Stimulated activated naive CD8-positive, alpha-beta T cell treated with anti-CD3 and anti-CD28 coated beads, Interleukin-15, amount 100 ng/mL, for 72 hours (primary cell): ENCODE data around the gene ANO1.

ENCODE experiments used
- ATAC-seq: fragments of 150-1000 bp; cut with Tn5 transposase; 2 replicates; pipeline ENCODE4 v1.10.0; 2021; ENCODE audit warnings: mild to moderate bottlenecking, moderate library complexity
- DNase-seq, 2 donors: peaks; one replicate each; pipeline ENCODE4 v3.0.0; 2021 to 2022
- H3K27ac Mint-ChIP-seq, 2 donors: one replicate each; pipeline ENCODE4 v1.8.0; 2022; ENCODE audit warnings: mild to moderate bottlenecking in 2 of 2, mixed read lengths in 2 of 2, moderate library complexity in 2 of 2
- H3K27me3 Mint-ChIP-seq: one replicate; pipeline ENCODE4 v1.8.0; 2022; ENCODE audit warnings: mixed read lengths
- H3K4me1 Mint-ChIP-seq: one replicate; pipeline ENCODE4 v1.8.0; 2022; ENCODE audit warnings: mild to moderate bottlenecking, mixed read lengths
- H3K4me3 Mint-ChIP-seq, 2 donors: one replicate each; pipeline ENCODE4 v1.8.0; 2022; ENCODE audit warnings: mild to moderate bottlenecking in 2 of 2, mixed read lengths in 2 of 2, moderate library complexity in 1 of 2
- H3K9me3 Mint-ChIP-seq, 2 donors: one replicate each; pipeline ENCODE4 v1.8.0; 2022; ENCODE audit warnings: mixed read lengths in 2 of 2

Gene ANO1

GRCh38 chr11:70107756-70108155 is 29.6 kb downstream of the ANO1 start:
- DNase-seq (no peak), ATAC-seq (no peak)
- no peak overlapping the region for H3K4me3 Mint-ChIP-seq
- H3K4me1 Mint-ChIP-seq: peaks cover 16% of the 10 kb centered on the region
- peaks cover 38% of the 10 kb centered on the region for H3K27me3 Mint-ChIP-seq
- H3K9me3 Mint-ChIP-seq: no peaks in the 10 kb centered on the region
- H3K27ac Mint-ChIP-seq: peak overlapping the region in 1 of 2 donors; percentile 12

DNA sequence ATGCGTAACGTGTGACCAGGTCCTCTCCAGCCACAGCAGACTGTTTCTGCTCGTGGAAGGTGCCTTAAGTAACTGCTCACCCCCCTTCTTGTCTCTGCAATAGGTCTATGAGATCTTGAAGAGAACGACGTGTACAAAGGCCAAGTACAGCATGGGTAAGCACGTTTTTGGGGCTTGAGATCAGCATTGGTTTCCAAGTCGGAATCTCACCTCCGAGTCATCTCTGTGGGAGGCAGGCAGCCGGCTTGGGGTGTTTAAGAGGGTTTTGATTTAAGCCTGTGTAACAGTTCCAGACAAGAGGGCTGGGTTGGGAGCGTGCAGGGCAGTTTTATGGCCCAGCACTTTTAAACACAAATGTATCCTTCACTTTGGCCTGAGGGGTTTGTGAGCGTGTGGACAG is 30.1 kb downstream of the ANO1 start:
- Mint-ChIP-seq H3K27ac (peak overlapping the region in 1 of 2 donors; percentile 78), H3K4me1 (peaks cover 16% of the 10 kb centered on the region), H3K4me3 (no peak overlapping the region), H3K27me3 (peaks cover 41% of the 10 kb centered on the region), H3K9me3 (no peaks in the 10 kb centered on the region)
- no peak for DNase-seq
- no peak for ATAC-seq

DNA sequence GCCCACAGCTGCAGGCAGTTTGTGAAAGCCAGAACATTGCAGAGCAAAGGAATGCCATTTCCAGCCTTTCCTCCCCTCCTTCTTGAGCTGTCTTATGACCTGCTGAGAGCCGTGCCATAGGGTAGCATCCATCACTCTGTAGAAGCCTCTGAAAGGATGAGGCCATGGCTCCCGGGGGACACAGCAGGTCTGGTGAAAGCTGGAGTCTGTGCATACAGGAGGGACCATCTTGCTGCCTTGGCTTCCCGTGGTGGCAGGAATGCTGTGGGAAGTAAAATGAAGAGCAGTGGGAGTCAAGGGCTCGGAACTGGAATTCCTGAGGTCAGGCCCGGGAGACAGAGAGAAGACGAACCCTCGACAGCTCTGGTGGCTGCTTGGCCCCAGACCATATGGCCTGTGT is 30.9 kb downstream of the ANO1 start:
- ATAC-seq (no peak), DNase-seq (no peak)
- no peaks in the 10 kb centered on the region for H3K9me3 Mint-ChIP-seq
- peaks cover 40% of the 10 kb centered on the region for H3K27me3 Mint-ChIP-seq
- H3K4me3 Mint-ChIP-seq: no peak overlapping the region
- H3K27ac Mint-ChIP-seq: no peak overlapping the region
- H3K4me1 Mint-ChIP-seq: peaks cover 16% of the 10 kb centered on the region

DNA sequence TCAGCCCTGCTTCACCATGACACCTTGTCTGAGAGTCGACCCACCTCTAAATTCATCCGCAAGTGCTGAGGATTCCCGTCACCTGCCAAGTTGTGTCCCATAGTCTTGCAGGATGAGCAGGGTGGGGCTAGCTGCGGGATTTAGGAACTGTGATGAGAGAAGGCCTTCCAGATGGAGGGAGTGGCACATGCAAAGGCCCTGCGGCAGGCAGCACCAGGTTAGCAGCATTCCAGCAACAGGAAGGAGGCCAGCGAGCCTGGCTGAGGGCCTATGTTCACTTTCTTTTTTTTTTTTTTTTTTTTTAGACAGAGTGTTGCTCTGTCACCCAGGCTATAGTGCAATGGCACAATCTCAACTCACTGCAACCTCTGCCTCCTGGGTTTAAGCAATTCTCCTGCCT is 31.8 kb downstream of the ANO1 start:
- DNase-seq (no peak), ATAC-seq (no peak)
- H3K9me3 Mint-ChIP-seq: no peaks in the 10 kb centered on the region
- H3K27ac Mint-ChIP-seq: no peak overlapping the region
- H3K4me1 Mint-ChIP-seq: peaks cover 16% of the 10 kb centered on the region
- no peak overlapping the region for H3K4me3 Mint-ChIP-seq
- peaks cover 31% of the 10 kb centered on the region for H3K27me3 Mint-ChIP-seq

- ATAC-seq: no peak
- Mint-ChIP-seq H3K27me3 (peaks cover 31% of the 10 kb centered on the region), H3K4me3 (no peak overlapping the region), H3K9me3 (no peaks in the 10 kb centered on the region), H3K4me1 (peaks cover 16% of the 10 kb centered on the region), H3K27ac (no peak overlapping the region)
- no peak for DNase-seq
These were observed 32.5 kb downstream of the ANO1 start for GRCh38 chr11:70110538-70111055.

DNA sequence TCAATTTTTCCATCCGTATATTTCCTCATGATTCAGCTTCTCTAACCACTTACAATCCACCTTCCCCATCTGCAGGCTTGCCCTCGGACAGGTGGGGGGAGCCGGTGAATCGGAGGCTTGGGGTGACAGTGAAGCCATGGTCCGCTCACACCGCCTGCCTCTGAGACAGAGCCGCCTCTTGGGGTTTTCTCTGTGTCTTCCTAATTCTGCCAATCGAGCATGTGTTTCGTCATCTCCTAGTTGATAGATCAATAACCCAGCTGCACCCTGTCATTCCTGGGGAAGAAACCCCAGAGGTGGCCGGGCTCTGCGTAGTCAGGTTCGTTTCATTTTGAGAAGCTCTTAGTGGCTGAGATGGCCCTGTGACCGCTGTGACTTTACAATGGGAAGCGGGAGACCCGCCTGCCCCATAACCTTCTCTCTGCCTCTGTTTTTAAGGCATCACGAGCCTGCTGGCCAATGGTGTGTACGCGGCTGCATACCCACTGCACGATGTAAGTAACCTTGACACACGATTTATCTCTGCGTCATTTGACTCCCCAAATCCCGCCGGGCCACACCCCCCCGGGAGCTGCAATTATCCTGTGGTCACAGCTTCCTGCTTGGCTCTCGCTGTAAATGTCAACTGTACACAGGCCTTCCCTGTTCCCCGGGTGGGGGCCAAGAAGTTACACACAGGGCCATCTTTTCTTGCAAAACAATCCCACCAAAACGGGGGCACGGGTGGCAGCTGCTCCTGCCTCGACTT is 33.3 kb downstream of the ANO1 start:
- Mint-ChIP-seq H3K4me3 (peak overlapping the region in 1 of 2 donors; percentile 25), H3K27me3 (peaks cover 39% of the 10 kb centered on the region), H3K4me1 (peaks cover 16% of the 10 kb centered on the region), H3K9me3 (no peaks in the 10 kb centered on the region), H3K27ac (peak overlapping the region in 1 of 2 donors; percentile 65)
- DNase-seq: no peak
- no peak for ATAC-seq

DNA sequence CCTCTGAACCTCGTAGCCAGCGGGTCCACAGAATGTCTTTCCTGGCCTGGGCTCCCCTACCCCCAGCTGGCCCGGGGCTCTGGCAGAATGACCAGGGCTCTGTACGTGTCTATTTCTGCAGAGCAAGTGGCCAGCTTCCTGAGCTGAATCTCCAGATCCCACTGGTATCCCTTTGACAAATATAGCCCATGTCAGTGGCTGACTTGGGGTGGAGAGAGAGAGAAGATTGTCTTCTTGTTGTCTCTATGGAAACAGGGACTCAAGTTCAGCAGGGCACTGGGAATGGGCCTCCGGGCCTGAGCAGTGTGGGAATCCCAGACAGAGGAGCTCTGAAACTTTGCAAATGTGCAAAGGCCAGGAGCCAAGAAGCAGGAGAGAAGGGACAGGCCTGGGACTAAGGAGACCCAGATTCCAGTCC is 33.9 kb downstream of the ANO1 start:
- H3K4me3 Mint-ChIP-seq: peak overlapping the region in 1 of 2 donors; percentile 25
- H3K9me3 Mint-ChIP-seq: no peaks in the 10 kb centered on the region
- peaks cover 38% of the 10 kb centered on the region for H3K27me3 Mint-ChIP-seq
- H3K4me1 Mint-ChIP-seq: peaks cover 16% of the 10 kb centered on the region
- H3K27ac Mint-ChIP-seq: peak overlapping the region in 1 of 2 donors; percentile 65
- DNase-seq: no peak
- ATAC-seq: no peak

- H3K4me1 Mint-ChIP-seq: peaks cover 16% of the 10 kb centered on the region
These were observed 35.7 kb downstream of the ANO1 start for GRCh38 chr11:70113801-70114200.

GRCh38 chr11:70115778-70116177 is 37.7 kb downstream of the ANO1 start:
- H3K27me3 Mint-ChIP-seq: peaks cover 54% of the 10 kb centered on the region
- no peak for DNase-seq
- peaks cover 18 to 21% of the 10 kb centered on the region in 2 donors for H3K9me3 Mint-ChIP-seq
- no peak overlapping the region for H3K27ac Mint-ChIP-seq
- H3K4me3 Mint-ChIP-seq: no peak overlapping the region
- peaks cover 13% of the 10 kb centered on the region for H3K4me1 Mint-ChIP-seq
- no peak for ATAC-seq

More at GRCh38 chr11:70113801-70114200, 35.7 kb downstream of the ANO1 start:
- no peak overlapping the region for H3K27ac Mint-ChIP-seq
- H3K9me3 Mint-ChIP-seq: peaks cover 7 to 9% of the 10 kb centered on the region in 2 donors
- DNase-seq (no peak), ATAC-seq (no peak)
- no peak overlapping the region for H3K4me3 Mint-ChIP-seq
- peaks cover 45% of the 10 kb centered on the region for H3K27me3 Mint-ChIP-seq

DNA sequence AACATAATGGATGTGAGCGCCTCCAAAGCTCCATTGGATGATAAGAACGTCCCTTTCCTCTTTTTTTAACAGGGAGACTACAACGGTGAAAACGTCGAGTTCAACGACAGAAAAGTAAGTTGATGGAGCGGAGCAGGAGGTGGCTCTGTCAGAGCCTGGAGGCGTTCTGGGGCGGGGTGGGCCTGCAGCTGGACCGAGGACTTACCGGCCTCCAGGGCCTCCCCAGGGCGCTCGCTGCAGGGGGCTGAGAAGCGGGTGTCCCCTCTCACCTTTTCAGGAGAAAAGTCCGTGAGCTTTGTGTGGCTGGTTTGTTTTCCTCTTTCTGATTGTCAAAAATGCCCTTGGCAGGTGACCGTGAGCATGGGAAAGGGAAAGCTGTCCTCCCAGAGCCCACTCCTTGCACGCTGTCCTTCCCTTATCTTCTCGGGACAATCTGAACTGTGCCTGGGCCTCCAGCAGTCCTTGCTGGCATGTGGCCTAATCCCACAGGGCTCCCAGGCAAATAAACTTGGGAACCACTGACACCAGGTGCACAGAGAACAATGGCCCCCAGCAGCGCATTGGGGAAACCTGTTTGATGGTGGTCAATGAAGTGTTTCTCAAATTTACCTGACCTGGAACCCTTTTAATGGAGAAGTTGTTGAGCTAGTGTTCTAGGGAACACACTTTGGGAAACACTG is 38.4 kb downstream of the ANO1 start:
- Mint-ChIP-seq H3K4me3 (no peak overlapping the region), H3K9me3 (peaks cover 18 to 21% of the 10 kb centered on the region in 2 donors), H3K27ac (no peak overlapping the region), H3K4me1 (peaks cover 6% of the 10 kb centered on the region), H3K27me3 (peaks cover 47% of the 10 kb centered on the region)
- DNase-seq (no peak), ATAC-seq (no peak)

DNA sequence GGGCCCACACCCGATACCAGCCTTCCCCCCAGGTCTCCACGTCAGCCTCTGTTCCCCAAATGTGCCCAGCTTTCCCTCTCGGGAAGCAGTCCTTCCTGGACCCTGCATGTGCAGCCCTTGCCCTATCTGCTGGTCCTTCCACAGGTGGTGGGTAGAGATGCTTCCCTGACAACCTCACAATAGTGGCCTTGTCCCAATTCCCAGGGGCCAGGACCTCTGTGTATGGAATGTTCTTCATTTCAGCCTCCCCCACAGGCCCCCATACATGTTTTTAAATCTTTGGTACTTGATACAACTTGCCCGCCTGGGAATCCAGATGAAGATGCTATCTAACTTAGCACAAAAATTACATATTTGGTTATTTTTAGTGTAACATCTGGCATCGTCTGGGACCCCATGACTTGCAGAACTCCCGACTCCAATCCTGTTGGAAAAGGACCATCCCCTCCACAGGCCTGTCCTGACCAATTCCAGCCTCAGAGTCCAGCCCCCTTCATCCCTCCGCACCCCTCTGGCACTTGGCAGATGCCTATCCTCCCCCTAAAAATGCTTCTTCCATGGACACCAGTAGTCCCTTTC is 39.5 kb downstream of the ANO1 start:
- Mint-ChIP-seq H3K4me3 (no peak overlapping the region), H3K27me3 (peaks cover 42% of the 10 kb centered on the region), H3K27ac (no peak overlapping the region), H3K4me1 (no peaks in the 10 kb centered on the region), H3K9me3 (peaks cover 18 to 21% of the 10 kb centered on the region in 2 donors)
- DNase-seq (no peak), ATAC-seq (no peak)

- peaks cover 40% of the 10 kb centered on the region for H3K27me3 Mint-ChIP-seq
- peaks cover 18 to 21% of the 10 kb centered on the region in 2 donors for H3K9me3 Mint-ChIP-seq
- H3K4me3 Mint-ChIP-seq: no peak overlapping the region
- DNase-seq (no peak), ATAC-seq (no peak)
- no peaks in the 10 kb centered on the region for H3K4me1 Mint-ChIP-seq
- no peak overlapping the region for H3K27ac Mint-ChIP-seq
These were observed 40.5 kb downstream of the ANO1 start for GRCh38 chr11:70118642-70119041.

DNA sequence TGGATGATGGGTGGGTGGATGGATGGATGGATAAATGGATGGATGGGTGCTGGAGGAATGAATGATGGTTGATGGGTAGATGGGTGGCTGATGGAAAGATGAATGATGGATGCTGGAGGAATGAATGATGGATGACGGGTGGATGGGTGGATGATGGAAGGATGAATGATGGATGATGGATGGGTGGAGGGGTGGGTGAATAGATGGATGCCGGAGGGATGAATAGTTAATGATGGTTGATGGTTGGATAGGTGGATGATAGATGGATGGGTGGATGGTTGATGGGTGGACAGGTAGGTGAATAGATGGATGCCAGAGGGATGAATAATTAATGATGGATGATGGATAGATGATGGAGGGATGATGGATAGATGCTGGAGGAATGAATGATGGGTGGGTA is 41.4 kb downstream of the ANO1 start:
- no peak for ATAC-seq
- H3K4me1 Mint-ChIP-seq: no peaks in the 10 kb centered on the region
- no peak overlapping the region for H3K4me3 Mint-ChIP-seq
- no peak overlapping the region for H3K27ac Mint-ChIP-seq
- H3K27me3 Mint-ChIP-seq: peaks cover 46% of the 10 kb centered on the region
- peaks cover 18 to 21% of the 10 kb centered on the region in 2 donors for H3K9me3 Mint-ChIP-seq
- DNase-seq: no peak

DNA sequence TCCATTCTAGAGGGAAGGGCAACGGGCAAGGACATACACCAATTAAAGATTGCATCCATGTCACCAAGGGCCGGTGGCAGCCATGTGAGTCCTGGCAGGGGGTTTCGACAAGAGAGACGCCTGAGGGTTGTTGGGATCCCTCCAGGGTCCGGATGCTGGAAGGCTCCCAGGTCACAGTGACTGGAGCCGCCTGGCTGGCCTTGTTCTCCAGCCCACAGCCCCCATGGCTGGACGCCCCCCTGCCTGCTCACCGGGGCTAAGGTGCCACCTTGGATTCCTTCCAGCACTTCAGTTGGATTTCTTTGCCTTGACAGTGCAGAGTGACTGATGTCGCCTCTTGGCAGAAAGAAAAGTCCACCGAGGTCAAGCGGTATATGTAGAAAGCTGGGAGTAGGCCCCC is 42.6 kb downstream of the ANO1 start:
- H3K9me3 Mint-ChIP-seq: peaks cover 18 to 21% of the 10 kb centered on the region in 2 donors
- no peak overlapping the region for H3K27ac Mint-ChIP-seq
- peaks cover 46% of the 10 kb centered on the region for H3K27me3 Mint-ChIP-seq
- no peak overlapping the region for H3K4me3 Mint-ChIP-seq
- ATAC-seq (no peak), DNase-seq (no peak)
- no peaks in the 10 kb centered on the region for H3K4me1 Mint-ChIP-seq

DNA sequence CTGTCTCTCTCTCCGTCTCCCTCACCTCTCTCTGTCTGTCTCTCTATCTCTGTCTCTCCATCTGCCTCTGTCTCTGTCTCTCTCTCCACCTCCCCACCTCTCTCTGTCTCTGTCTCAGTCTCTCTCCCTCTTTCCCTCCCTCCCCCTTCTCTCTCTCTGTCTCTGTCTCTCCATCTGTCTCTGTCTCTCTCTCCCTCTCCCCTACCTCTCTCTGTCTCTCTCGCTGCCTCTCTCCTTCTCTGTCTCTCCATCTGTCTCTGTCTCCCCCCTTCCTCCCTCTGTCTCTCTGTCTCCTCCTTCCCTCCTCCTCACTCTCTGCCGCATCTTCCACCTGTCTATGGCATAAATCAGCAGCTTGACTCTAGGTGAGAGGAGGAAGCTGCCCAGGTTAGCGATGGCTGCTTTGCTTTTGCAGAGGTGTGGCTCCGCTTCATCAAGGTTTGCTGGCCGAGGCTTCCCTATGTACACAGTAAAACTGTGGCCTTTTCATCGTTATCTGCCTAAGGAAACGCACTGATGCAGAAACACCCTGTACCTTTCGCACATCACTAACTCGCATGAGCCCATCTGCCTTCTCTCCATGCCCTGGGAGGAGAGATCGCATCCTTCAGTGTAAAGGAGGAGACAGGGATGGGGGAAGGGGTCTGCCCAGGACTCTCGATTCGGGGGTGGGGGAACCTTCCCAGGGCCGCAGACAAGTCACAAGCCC is 44.5 kb downstream of the ANO1 start:
- Mint-ChIP-seq H3K27ac (no peak overlapping the region), H3K4me1 (no peaks in the 10 kb centered on the region), H3K27me3 (peaks cover 29% of the 10 kb centered on the region), H3K4me3 (no peak overlapping the region), H3K9me3 (peaks cover 18 to 21% of the 10 kb centered on the region in 2 donors)
- ATAC-seq (no peak), DNase-seq (no peak)
